ENCODE data around the gene GGACT.

DNA sequence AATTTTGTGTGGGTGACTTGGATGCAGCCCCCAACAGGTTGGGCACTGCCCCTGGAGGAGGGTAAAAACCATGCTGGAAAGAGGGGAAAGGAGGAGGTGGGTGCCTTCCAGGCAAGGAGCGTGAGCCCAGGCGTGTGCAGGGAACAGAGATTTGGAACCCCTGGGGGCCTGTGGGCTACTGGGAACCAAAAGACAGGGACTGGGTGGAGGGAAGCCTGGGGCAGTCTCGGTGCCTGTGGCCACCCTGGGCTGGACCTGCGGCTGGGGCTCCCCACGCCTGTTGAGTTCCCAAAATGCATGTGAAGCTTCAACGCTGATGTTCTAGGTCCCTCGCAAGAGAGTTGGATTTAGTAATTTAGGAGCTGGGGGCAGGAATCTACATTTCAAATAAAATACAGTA lies 24.8 kb downstream of the GGACT start:
- TF ChIP-seq, protein P1, sequence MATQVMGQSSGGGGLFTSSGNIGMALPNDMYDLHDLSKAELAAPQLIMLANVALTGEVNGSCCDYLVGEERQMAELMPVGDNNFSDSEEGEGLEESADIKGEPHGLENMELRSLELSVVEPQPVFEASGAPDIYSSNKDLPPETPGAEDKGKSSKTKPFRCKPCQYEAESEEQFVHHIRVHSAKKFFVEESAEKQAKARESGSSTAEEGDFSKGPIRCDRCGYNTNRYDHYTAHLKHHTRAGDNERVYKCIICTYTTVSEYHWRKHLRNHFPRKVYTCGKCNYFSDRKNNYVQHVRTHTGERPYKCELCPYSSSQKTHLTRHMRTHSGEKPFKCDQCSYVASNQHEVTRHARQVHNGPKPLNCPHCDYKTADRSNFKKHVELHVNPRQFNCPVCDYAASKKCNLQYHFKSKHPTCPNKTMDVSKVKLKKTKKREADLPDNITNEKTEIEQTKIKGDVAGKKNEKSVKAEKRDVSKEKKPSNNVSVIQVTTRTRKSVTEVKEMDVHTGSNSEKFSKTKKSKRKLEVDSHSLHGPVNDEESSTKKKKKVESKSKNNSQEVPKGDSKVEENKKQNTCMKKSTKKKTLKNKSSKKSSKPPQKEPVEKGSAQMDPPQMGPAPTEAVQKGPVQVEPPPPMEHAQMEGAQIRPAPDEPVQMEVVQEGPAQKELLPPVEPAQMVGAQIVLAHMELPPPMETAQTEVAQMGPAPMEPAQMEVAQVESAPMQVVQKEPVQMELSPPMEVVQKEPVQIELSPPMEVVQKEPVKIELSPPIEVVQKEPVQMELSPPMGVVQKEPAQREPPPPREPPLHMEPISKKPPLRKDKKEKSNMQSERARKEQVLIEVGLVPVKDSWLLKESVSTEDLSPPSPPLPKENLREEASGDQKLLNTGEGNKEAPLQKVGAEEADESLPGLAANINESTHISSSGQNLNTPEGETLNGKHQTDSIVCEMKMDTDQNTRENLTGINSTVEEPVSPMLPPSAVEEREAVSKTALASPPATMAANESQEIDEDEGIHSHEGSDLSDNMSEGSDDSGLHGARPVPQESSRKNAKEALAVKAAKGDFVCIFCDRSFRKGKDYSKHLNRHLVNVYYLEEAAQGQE (IDR thresholded peaks at IDR 0.05; ENCODE audit: insufficient read depth in 1 of 2, low read depth in 2 of 2, low read length in 2 of 2) = no peak
- TF ChIP-seq POLR2AphosphoS5 (IDR thresholded peaks at IDR 0.05; ENCODE audit: low read depth, low read length) = no peak
- no peak for TF ChIP-seq TAF1 (IDR thresholded peaks at IDR 0.05; ENCODE audit: borderline replicate concordance, insufficient read depth, low read length)
